ENCODE measurements around the gene RAB31. TPM values are rescaled to one million over a fixed set of nuclear protein-coding genes. Genes with fewer than 3 reads are reported as not detected.

RAB31 gene
- total RNA-seq, 1 donor from 2014 or later: 26.0 TPM

DNA sequence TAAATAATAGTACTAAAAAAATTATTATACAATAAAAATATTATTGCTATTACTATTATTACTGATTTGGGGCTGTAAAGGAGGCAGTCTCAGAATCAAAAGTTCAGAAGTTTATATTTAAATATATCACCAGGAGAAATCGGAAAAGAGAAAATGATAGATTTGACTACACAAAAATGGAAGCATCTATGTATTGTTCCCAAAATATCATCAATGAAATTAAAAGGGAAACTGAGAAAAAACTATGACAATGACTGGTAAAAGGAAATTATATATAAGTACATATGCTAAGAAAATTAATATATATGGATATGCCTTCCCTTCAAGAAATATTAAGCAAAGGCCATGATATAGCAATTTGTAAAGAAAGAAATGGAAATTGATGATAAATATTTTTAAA, 170.0 kb downstream of the RAB31 start:
- Histone ChIP-seq H3K27ac (no peak overlapping the region), H3K4me1 (peaks cover 13% of the 10 kb centered on the region), H3K27me3 (no peaks in the 10 kb centered on the region), H3K9me3 (no peaks in the 10 kb centered on the region), H3K36me3 (no peaks in the 10 kb centered on the region), H3K4me3 (no peak overlapping the region)
- intact Hi-C loops (cut with DNase I): no loop called here
- TF ChIP-seq POLR2AphosphoS5 (IDR thresholded peaks at IDR 0.05; ENCODE audit: insufficient read depth in 1 of 2, low read depth in 1 of 2) (no peak), POLR2A (IDR thresholded peaks at IDR 0.05) (no peak)
- TF ChIP-seq, protein P1, sequence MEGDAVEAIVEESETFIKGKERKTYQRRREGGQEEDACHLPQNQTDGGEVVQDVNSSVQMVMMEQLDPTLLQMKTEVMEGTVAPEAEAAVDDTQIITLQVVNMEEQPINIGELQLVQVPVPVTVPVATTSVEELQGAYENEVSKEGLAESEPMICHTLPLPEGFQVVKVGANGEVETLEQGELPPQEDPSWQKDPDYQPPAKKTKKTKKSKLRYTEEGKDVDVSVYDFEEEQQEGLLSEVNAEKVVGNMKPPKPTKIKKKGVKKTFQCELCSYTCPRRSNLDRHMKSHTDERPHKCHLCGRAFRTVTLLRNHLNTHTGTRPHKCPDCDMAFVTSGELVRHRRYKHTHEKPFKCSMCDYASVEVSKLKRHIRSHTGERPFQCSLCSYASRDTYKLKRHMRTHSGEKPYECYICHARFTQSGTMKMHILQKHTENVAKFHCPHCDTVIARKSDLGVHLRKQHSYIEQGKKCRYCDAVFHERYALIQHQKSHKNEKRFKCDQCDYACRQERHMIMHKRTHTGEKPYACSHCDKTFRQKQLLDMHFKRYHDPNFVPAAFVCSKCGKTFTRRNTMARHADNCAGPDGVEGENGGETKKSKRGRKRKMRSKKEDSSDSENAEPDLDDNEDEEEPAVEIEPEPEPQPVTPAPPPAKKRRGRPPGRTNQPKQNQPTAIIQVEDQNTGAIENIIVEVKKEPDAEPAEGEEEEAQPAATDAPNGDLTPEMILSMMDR (IDR thresholded peaks at IDR 0.05): no peak
- no peak for DNase-seq (ENCODE audit: extremely low spot score in 2 of 2)

DNA sequence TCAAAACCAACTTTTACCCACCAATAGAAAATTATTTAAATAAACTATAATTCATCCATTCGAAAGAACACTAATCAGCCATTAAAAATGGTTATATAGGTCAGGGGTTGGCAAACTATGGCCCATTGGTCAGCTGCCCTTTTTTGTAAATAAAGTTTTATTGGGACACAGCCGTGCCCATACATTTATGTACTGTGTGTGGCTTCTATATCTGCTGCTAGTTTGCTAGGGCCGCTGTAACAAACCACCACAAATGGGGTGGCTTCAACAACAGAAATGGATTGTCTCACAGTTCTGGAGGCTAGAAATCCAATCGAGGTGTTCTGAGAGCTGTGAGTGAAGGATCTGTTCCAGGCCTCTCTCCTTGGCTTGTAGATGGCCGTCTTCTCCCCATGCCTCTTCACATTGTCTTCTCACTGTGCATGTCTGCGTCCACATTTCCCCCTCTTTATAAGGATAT, 170.7 kb downstream of the RAB31 start:
- no peak overlapping the region for H3K4me3 ChIP-seq
- H3K27me3 ChIP-seq: no peaks in the 10 kb centered on the region
- TF ChIP-seq POLR2A (IDR thresholded peaks at IDR 0.05): no peak
- TF ChIP-seq, protein P1 (IDR thresholded peaks at IDR 0.05): no peak
- TF ChIP-seq POLR2AphosphoS5 (IDR thresholded peaks at IDR 0.05; ENCODE audit: insufficient read depth in 1 of 2, low read depth in 1 of 2): no peak
- H3K9me3 ChIP-seq: no peaks in the 10 kb centered on the region
- no peaks in the 10 kb centered on the region for H3K36me3 ChIP-seq
- intact Hi-C loops (cut with DNase I): no loop called here
- no peak for DNase-seq (ENCODE audit: extremely low spot score in 2 of 2)
- H3K4me1 ChIP-seq: peaks cover 13% of the 10 kb centered on the region
- H3K27ac ChIP-seq: no peak overlapping the region

DNA sequence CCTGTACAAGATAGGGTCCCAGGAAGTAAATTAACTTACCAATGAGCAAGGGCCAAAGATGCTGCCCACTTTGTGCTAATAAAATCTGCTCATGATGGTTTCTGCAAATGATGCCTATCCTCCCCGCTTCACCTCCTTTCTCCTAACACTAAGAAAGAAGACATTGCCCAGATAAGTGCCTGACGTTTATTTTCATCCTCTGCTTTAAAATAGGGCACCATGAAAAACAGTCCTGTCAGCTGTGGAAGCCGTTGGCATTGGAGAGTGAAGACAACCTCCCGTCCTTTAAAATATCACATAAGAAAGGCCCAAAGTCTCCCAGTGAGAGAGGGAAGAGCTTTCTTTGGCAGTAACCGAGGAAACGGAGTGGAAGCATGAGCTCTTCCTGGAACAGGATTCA, 176.0 kb downstream of the RAB31 start:
- Histone ChIP-seq H3K4me1 (no peaks in the 10 kb centered on the region), H3K9me3 (no peaks in the 10 kb centered on the region), H3K4me3 (no peak overlapping the region), H3K27me3 (no peaks in the 10 kb centered on the region), H3K27ac (no peak overlapping the region), H3K36me3 (no peaks in the 10 kb centered on the region)
- no peak for DNase-seq (ENCODE audit: extremely low spot score in 2 of 2)
- intact Hi-C loops (cut with DNase I): no loop called here
- TF ChIP-seq POLR2AphosphoS5 (IDR thresholded peaks at IDR 0.05; ENCODE audit: insufficient read depth in 1 of 2, low read depth in 1 of 2): no peak
- no peak for TF ChIP-seq POLR2A (IDR thresholded peaks at IDR 0.05)
- TF ChIP-seq, protein P1 (IDR thresholded peaks at IDR 0.05): no peak

DNA sequence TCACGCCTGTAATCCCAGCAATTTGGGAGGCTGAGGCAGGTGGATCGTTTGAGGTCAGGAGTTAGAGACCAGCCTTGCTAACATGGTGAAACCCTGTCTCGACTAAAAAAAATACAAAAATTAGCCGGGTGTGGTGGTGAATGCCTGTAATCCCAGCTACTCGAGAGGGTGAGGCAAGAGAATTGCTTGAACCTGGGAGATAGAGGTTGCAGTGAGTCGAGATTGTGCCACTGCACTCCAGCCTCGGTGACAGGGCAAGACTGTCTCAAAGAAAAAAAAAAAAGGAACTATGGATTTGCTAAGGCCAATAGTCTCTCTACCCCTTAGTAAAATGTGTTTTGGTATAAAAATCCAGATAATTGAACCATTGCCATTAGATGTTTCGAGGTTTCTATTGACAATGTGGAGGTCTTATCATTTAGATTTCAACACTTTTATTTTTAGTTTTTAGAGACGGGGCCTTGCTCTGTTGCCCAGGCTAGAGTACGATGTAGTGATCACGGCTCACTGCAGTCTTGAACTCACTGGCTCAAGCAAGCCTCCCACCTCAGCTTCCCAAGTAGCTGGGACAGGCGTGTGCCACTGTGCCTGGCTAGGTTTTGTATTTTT, 176.5 kb downstream of the RAB31 start:
- intact Hi-C loops (cut with DNase I): no loop called here
- no peaks in the 10 kb centered on the region for H3K36me3 ChIP-seq
- DNase-seq (ENCODE audit: extremely low spot score in 2 of 2): no peak
- no peak overlapping the region for H3K4me3 ChIP-seq
- no peaks in the 10 kb centered on the region for H3K4me1 ChIP-seq
- H3K27ac ChIP-seq: no peak overlapping the region
- H3K27me3 ChIP-seq: no peaks in the 10 kb centered on the region
- TF ChIP-seq POLR2AphosphoS5 (IDR thresholded peaks at IDR 0.05; ENCODE audit: insufficient read depth in 1 of 2, low read depth in 1 of 2) (no peak), POLR2A (IDR thresholded peaks at IDR 0.05) (no peak)
- TF ChIP-seq, protein P1 (IDR thresholded peaks at IDR 0.05): no peak
- H3K9me3 ChIP-seq: no peaks in the 10 kb centered on the region

DNA sequence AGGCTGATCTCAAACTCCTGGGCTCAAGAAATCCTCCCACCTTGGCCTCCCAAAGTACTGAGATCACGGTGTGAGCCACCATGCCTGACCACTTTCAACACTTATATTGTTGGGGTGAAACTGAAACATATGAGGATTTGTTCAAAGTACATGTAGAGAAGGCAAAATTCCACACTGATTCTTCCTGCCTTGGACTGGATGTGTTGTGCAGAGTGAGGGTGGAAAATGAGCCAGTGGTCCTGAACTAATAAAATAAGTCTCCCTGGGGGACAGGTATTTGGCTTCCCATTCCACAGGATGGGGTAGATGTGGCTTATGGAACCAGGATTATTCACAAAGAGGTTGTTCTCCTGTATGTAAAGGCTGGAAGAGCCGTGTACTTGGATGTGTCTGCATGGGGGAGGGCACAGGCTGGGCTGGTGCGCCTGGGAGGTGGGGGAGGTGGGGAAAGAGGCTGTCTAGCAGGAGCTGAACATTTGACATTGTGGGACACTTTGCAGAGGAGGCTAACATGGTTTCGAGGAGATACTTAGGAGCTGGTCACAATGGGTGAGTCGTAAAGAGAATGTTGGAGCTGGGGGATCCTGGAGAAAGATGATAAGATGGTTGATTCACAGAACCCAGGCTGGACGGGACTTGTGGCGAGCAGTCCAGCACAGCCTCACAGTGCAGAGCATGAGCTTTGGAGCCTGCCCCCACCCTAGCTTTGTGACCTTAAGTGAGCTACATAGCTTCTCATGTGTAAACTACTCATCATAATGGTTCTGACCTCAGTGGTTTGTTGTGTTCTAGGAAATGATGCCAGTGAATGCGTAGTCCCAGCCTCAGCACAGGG, 177.3 kb downstream of the RAB31 start, which contains the start of gene TXNDC2:
TSS of gene TXNDC2 (plus strand) at position 804 of the 835 bp plus-strand sequence. CDS start 708 bp downstream, outside the sequence.
- intact Hi-C loops (cut with DNase I): no loop called here
- no peak for DNase-seq (ENCODE audit: extremely low spot score in 2 of 2)
- H3K4me3 ChIP-seq: no peak within 1 kb of the TSS
- H3K27ac ChIP-seq: no peak within 1 kb of the TSS
- TF ChIP-seq, protein P1 (IDR thresholded peaks at IDR 0.05): no peak
- TF ChIP-seq POLR2AphosphoS5 (IDR thresholded peaks at IDR 0.05; ENCODE audit: insufficient read depth in 1 of 2, low read depth in 1 of 2) (no peak), POLR2A (IDR thresholded peaks at IDR 0.05) (no peak)
- no peaks in the 10 kb centered on the region for H3K9me3 ChIP-seq
- H3K36me3 ChIP-seq: no peaks in the 10 kb centered on the region
- no peaks in the 10 kb centered on the region for H3K4me1 ChIP-seq
- no peaks in the 10 kb centered on the region for H3K27me3 ChIP-seq
